Measurements from ENCODE around the gene NANS. TPM values are rescaled to one million over a fixed set of nuclear protein-coding genes. Genes with fewer than 3 reads are reported as not detected.
A peak's percentile ranks its signal among the peaks of the same experiment; 100 is the strongest.

NANS gene
- total and polyA plus RNA-seq, 12 donors = 20.0 to 141 (median 30.9) TPM

DNA sequence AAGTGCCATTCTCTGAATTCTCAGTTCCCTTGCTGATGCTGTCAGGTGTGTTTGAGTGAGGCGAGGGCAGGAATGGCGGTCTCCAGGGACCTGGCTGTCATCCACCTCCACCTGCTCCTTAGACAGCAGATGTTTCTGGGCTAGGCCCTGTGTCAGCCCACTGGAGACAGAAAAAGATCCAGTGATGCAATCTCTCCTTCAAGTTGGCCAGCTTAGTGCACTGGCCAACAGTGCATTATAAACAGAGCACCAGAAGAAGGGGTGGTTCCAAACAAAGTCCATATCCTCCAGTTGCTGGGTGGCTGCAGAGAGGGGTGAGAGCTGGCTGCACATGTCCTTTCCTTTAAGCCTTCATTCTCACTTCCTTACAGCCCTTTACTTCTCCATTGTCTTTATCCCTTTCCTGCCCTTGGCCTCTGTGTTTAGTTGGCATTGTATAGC is 26.5 kb downstream of the NANS start:
- intact Hi-C loops (cut with DNase I) = no loop called here
- DNase-seq (no peak), ATAC-seq (peak in 6 of 8 donors; percentile 9 to 63 (median 34))
- Histone ChIP-seq H3K27me3 (peaks cover 0 to 6% (median 0%) of the 10 kb centered on the region in 7 donors), H3K36me3 (peaks cover 0 to 83% (median 22%) of the 10 kb centered on the region in 9 donors), H3K4me3 (no peak overlapping the region), H3K9me3 (no peaks in the 10 kb centered on the region), H3K4me1 (peaks cover 0 to 32% (median 5%) of the 10 kb centered on the region in 9 donors), H3K27ac (peak overlapping the region in 1 of 10 donors; percentile 7)
- TF ChIP-seq, protein P1, sequence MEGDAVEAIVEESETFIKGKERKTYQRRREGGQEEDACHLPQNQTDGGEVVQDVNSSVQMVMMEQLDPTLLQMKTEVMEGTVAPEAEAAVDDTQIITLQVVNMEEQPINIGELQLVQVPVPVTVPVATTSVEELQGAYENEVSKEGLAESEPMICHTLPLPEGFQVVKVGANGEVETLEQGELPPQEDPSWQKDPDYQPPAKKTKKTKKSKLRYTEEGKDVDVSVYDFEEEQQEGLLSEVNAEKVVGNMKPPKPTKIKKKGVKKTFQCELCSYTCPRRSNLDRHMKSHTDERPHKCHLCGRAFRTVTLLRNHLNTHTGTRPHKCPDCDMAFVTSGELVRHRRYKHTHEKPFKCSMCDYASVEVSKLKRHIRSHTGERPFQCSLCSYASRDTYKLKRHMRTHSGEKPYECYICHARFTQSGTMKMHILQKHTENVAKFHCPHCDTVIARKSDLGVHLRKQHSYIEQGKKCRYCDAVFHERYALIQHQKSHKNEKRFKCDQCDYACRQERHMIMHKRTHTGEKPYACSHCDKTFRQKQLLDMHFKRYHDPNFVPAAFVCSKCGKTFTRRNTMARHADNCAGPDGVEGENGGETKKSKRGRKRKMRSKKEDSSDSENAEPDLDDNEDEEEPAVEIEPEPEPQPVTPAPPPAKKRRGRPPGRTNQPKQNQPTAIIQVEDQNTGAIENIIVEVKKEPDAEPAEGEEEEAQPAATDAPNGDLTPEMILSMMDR (IDR thresholded peaks at IDR 0.05) = no peak
- 96 to 98% methylated on average over 2 of the region's 2 CpGs for WGBS, 2 donors

DNA sequence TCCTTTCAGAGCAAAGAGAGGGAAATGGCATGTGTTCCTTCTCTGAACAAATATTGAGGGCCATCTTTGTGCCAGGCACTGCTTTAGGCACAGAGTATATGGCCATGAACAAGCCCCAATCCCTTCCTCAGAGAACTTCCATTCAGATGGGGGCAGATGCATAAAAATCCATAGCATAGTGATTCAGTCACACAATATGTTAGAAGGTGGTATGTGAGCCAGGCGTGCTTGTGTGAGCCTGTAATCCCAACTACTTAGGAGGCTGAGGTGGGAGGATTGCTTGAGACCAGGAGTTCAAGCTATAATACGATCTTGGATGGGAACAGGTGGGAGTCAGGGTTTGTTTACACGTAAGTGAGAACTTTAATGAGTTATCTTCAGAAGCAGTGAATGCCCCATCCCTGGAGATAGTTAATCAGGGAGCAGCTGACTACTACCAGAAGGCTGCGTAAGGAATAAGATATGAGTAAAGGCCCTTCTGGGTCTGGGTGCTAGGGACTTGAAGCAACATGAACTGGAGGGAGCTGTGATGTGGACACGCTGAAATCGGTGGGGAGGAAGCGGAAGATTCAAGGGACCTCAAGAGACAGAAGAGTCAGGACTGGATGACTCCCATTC is 27.1 kb downstream of the NANS start:
- Histone ChIP-seq H3K9me3 (no peaks in the 10 kb centered on the region), H3K27ac (peak overlapping the region in 1 of 10 donors; percentile 7), H3K4me3 (no peak overlapping the region), H3K27me3 (peaks cover 0 to 10% (median 0%) of the 10 kb centered on the region in 7 donors), H3K4me1 (peaks cover 0 to 34% (median 5%) of the 10 kb centered on the region in 9 donors), H3K36me3 (peaks cover 0 to 78% (median 21%) of the 10 kb centered on the region in 9 donors)
- intact Hi-C loops (cut with DNase I) = no loop called here
- ATAC-seq = no peak
- DNase-seq = no peak
- WGBS, 2 donors = 96% methylated on average over 7 of the region's 7 CpGs
- TF ChIP-seq, protein P1 (IDR thresholded peaks at IDR 0.05) = no peak

DNA sequence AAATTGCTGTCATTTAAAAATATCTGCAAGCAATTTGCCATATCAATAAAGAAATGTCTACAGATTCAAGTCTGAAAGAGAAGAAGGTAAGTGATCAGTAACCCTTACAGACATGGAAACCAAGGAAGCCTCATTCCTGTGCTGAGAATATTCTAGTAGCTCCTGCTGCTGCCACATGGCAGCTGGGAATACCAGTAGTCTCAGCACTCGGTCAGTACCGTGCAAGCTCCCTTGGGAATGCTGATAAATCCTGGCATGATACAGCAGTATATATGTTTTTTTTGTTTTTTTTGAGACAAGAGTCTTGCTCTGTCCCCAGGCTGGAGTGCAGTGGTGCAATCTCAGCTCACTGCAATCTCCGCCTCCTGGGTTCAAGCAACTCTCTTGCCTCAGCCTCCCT is 27.9 kb downstream of the NANS start:
- intact Hi-C loops (cut with DNase I) = no loop called here
- ATAC-seq (no peak), DNase-seq (no peak)
- Histone ChIP-seq H3K9me3 (no peaks in the 10 kb centered on the region), H3K4me1 (peaks cover 0 to 34% (median 5%) of the 10 kb centered on the region in 9 donors), H3K4me3 (no peak overlapping the region), H3K27me3 (peaks cover 0 to 17% (median 0%) of the 10 kb centered on the region in 7 donors), H3K27ac (no peak overlapping the region), H3K36me3 (peaks cover 0 to 71% (median 21%) of the 10 kb centered on the region in 9 donors)
- WGBS, 2 donors = 77 to 83% methylated on average over 3 of the region's 3 CpGs
- TF ChIP-seq, protein P1 (IDR thresholded peaks at IDR 0.05) = no peak

DNA sequence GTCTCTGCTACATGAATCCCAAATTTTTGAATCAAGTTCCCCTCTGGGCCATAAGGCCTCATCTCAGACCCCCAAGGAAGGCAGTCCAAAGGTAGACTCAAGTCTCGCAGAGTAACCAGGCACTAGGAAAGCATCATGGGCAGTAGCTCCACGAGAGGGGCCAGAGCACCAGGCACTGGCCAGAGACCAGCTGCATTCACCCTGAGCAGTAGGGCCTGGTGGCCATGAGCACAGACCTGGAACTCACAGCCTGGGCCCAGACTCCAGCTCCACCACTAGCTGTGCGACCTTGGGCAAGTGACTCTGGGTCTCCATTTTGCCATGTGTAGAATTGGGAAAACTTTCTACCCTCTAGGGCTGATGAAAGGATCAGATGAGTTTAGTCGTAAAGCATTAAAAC is 28.5 kb downstream of the NANS start:
- H3K36me3 ChIP-seq = peaks cover 0 to 69% (median 20%) of the 10 kb centered on the region in 9 donors
- no peak overlapping the region for H3K4me3 ChIP-seq
- H3K27me3 ChIP-seq = peaks cover 0 to 23% (median 0%) of the 10 kb centered on the region in 7 donors
- DNase-seq = no peak
- intact Hi-C loops (cut with DNase I) = no loop called here
- ATAC-seq = no peak
- TF ChIP-seq, protein P1 (IDR thresholded peaks at IDR 0.05) = no peak
- WGBS, 2 donors = 95% methylated on average over 4 of the region's 4 CpGs
- H3K4me1 ChIP-seq = peaks cover 0 to 34% (median 5%) of the 10 kb centered on the region in 9 donors
- H3K9me3 ChIP-seq = no peaks in the 10 kb centered on the region
- H3K27ac ChIP-seq = no peak overlapping the region

Data from heart right ventricle (tissue), 16 donors.